ENCODE results near the gene ZYG11A.

DNA sequence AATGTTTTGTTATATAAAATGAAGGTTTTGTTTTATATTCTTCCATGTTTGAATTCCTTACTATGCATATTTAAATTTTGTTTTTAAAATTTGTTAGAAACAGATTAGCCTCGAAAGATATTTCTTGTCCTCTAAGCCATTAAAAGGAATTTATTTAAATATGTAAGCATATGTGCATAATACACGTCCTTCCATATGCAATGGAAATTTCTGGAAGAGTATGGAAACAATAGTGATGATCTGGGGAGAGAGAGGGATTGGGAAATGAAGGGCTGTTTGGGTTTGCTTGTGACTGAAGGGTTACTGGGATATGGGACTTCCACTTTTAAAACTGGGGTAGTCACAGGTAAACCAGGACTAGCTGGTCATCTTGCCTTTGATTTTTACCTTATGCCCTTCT is 57.8 kb downstream of the ZYG11A start:
- no peak for TF ChIP-seq POLR2AphosphoS5 (IDR thresholded peaks at IDR 0.05; ENCODE audit: low read depth, low read length)
- TF ChIP-seq GABPA (IDR thresholded peaks at IDR 0.05; ENCODE audit: borderline replicate concordance, insufficient read depth, low read length), result no peak
- TF ChIP-seq SAP30 (IDR thresholded peaks at IDR 0.05; ENCODE audit: insufficient read depth, insufficient replicate concordance, low read length), result no peak
- no peak for TF ChIP-seq RFX5 (IDR thresholded peaks at IDR 0.05; ENCODE audit: borderline replicate concordance, low read depth, low read length)
- TF ChIP-seq, protein P1, sequence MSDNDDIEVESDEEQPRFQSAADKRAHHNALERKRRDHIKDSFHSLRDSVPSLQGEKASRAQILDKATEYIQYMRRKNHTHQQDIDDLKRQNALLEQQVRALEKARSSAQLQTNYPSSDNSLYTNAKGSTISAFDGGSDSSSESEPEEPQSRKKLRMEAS (IDR thresholded peaks at IDR 0.05), result no peak
- TF ChIP-seq, protein P2, sequence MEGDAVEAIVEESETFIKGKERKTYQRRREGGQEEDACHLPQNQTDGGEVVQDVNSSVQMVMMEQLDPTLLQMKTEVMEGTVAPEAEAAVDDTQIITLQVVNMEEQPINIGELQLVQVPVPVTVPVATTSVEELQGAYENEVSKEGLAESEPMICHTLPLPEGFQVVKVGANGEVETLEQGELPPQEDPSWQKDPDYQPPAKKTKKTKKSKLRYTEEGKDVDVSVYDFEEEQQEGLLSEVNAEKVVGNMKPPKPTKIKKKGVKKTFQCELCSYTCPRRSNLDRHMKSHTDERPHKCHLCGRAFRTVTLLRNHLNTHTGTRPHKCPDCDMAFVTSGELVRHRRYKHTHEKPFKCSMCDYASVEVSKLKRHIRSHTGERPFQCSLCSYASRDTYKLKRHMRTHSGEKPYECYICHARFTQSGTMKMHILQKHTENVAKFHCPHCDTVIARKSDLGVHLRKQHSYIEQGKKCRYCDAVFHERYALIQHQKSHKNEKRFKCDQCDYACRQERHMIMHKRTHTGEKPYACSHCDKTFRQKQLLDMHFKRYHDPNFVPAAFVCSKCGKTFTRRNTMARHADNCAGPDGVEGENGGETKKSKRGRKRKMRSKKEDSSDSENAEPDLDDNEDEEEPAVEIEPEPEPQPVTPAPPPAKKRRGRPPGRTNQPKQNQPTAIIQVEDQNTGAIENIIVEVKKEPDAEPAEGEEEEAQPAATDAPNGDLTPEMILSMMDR (IDR thresholded peaks at IDR 0.05; ENCODE audit: control extremely low read depth in 1 of 3, insufficient read depth in 1 of 3, low read depth in 1 of 3, low read length in 3 of 3), result no peak
- no peak for TF ChIP-seq ZNF274 (IDR thresholded peaks at IDR 0.05; ENCODE audit: borderline replicate concordance, extremely low read depth, low read length)
- TF ChIP-seq, protein P3, sequence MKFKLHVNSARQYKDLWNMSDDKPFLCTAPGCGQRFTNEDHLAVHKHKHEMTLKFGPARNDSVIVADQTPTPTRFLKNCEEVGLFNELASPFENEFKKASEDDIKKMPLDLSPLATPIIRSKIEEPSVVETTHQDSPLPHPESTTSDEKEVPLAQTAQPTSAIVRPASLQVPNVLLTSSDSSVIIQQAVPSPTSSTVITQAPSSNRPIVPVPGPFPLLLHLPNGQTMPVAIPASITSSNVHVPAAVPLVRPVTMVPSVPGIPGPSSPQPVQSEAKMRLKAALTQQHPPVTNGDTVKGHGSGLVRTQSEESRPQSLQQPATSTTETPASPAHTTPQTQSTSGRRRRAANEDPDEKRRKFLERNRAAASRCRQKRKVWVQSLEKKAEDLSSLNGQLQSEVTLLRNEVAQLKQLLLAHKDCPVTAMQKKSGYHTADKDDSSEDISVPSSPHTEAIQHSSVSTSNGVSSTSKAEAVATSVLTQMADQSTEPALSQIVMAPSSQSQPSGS (IDR thresholded peaks at IDR 0.05; ENCODE audit: low read length), result no peak
- no peak for TF ChIP-seq RAD21 (IDR thresholded peaks at IDR 0.05 in 1 of 2, conservative IDR thresholded peaks at IDR 0.05 in 1 of 2; ENCODE audit: low read depth in 2 of 2, low read length in 2 of 2)
- no peak for TF ChIP-seq CHD2 (IDR thresholded peaks at IDR 0.05; ENCODE audit: low read length)
- no peak for TF ChIP-seq POLR2A (IDR thresholded peaks at IDR 0.05; ENCODE audit: control extremely low read depth in 1 of 2, low read depth in 2 of 2, low read length in 2 of 2)
- no peak for TF ChIP-seq YY1 (IDR thresholded peaks at IDR 0.05; ENCODE audit: low read depth, low read length)
- TF ChIP-seq, protein P4, sequence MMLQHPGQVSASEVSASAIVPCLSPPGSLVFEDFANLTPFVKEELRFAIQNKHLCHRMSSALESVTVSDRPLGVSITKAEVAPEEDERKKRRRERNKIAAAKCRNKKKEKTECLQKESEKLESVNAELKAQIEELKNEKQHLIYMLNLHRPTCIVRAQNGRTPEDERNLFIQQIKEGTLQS (IDR thresholded peaks at IDR 0.05; ENCODE audit: insufficient read depth, low read depth, low read length), result no peak
- no peak for TF ChIP-seq CEBPB (IDR thresholded peaks at IDR 0.05; ENCODE audit: low read depth, low read length)
